ENCODE measurements around the gene ZDHHC20.

ZDHHC20 gene

GRCh38 chr13:21355304-21355703 is 103.8 kb downstream of the ZDHHC20 start:
- Histone ChIP-seq H3K4me3 (ENCODE audit: low read depth, low read length) (no peak overlapping the region), H3K4me1 (no peaks in the 10 kb centered on the region), H3K9me3 (no peaks in the 10 kb centered on the region), H3K27me3 (no peaks in the 10 kb centered on the region), H3K36me3 (no peaks in the 10 kb centered on the region)
- TF ChIP-seq CTCF (IDR thresholded peaks at IDR 0.05; ENCODE audit: low read depth, low read length): no peak
- DNase-seq: no peak

GRCh38 chr13:21354721-21355120 is 104.4 kb downstream of the ZDHHC20 start:
- H3K27me3 ChIP-seq: no peaks in the 10 kb centered on the region
- no peak for DNase-seq

GRCh38 chr13:21348488-21349120 is 110.5 kb downstream of the ZDHHC20 start:
- TF ChIP-seq CTCF (IDR thresholded peaks at IDR 0.05; ENCODE audit: low read depth, low read length): no peak
- H3K36me3 ChIP-seq: no peaks in the 10 kb centered on the region
- no peak for DNase-seq

More at GRCh38 chr13:21354721-21355120, 104.4 kb downstream of the ZDHHC20 start:
- no peak for TF ChIP-seq CTCF (IDR thresholded peaks at IDR 0.05; ENCODE audit: low read depth, low read length)
- Histone ChIP-seq H3K4me3 (ENCODE audit: low read depth, low read length) (no peak overlapping the region), H3K9me3 (no peaks in the 10 kb centered on the region), H3K4me1 (no peaks in the 10 kb centered on the region), H3K36me3 (no peaks in the 10 kb centered on the region)

DNA sequence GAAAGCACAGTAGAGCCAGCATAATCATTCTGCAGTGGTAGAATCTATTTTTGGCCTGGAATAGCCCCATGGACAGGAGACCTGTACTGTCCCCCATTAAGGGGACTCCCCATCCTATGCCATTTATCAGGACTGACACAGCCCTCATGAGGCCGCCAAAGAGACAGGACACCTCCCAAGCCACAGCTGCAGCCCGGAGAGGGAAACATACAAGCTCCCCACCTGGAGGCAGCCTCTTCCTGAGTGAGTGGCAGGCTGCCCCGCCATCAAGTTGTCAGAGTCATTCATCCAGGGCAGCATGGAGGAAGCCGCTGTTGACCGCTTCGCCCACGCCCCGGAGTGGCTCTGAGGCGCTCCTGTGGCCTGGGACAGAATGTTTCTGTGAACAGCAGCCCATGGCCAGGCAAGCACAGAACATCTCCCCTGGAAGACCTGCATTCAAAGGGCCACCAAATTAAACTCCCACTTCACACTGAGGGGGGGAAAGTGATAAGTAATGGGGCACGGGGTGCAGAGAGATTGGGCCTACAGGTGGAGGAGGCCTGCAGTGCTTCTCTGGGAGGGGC is 111.3 kb downstream of the ZDHHC20 start:
- H3K4me1 ChIP-seq: no peaks in the 10 kb centered on the region
- no peaks in the 10 kb centered on the region for H3K9me3 ChIP-seq
- no peaks in the 10 kb centered on the region for H3K27me3 ChIP-seq
- TF ChIP-seq CTCF (IDR thresholded peaks at IDR 0.05; ENCODE audit: low read depth, low read length): no peak
- no peaks in the 10 kb centered on the region for H3K36me3 ChIP-seq
- no peak overlapping the region for H3K4me3 ChIP-seq (ENCODE audit: low read depth, low read length)
- no peak for DNase-seq

More at GRCh38 chr13:21348488-21349120, 110.5 kb downstream of the ZDHHC20 start:
- Histone ChIP-seq H3K9me3 (no peaks in the 10 kb centered on the region), H3K4me1 (no peaks in the 10 kb centered on the region), H3K27me3 (no peaks in the 10 kb centered on the region), H3K4me3 (ENCODE audit: low read depth, low read length) (no peak overlapping the region)

GRCh38 chr13:21344662-21345176 is 114.4 kb downstream of the ZDHHC20 start:
- Histone ChIP-seq H3K9me3 (no peaks in the 10 kb centered on the region), H3K36me3 (no peaks in the 10 kb centered on the region), H3K4me1 (no peaks in the 10 kb centered on the region), H3K4me3 (ENCODE audit: low read depth, low read length) (no peak overlapping the region), H3K27me3 (no peaks in the 10 kb centered on the region)
- TF ChIP-seq CTCF (IDR thresholded peaks at IDR 0.05; ENCODE audit: low read depth, low read length): no peak
- no peak for DNase-seq

DNA sequence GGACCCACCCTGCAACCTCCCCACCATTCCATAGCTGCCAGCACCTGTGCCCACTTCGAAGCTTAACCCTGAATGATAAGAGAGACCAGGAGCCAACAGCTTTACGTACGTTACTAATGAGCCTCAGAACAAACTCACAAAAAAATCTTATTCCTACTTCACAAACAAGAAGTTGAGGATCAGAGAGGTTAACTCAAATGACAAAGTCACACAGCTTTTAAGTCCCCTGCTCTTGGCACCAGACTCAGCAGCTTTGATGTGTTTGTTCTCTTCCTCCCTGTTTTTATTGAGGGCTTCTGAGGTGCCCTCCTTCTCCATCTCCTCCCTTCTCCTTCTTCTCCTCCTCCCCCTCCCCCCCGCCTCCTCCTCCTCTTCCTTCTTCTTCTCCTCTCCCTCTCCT is 115.4 kb downstream of the ZDHHC20 start:
- Histone ChIP-seq H3K4me3 (ENCODE audit: low read depth, low read length) (no peak overlapping the region), H3K27me3 (no peaks in the 10 kb centered on the region), H3K9me3 (no peaks in the 10 kb centered on the region), H3K4me1 (no peaks in the 10 kb centered on the region), H3K36me3 (no peaks in the 10 kb centered on the region)
- DNase-seq: no peak
- no peak for TF ChIP-seq CTCF (IDR thresholded peaks at IDR 0.05; ENCODE audit: low read depth, low read length)

Data from BE2C (cell line).